GM18499 (cell line): ENCODE data around the gene LCE1F.

Source experiments
- ATAC-seq: cut with Tn5 transposase; IDR thresholded peaks from one replicate; pipeline ENCODE4 v1.9.1; 2021; ENCODE audit warnings: moderate number of reproducible peaks; ENCODE audit not compliant: insufficient read depth, unreplicated experiment

Gene LCE1F

GRCh38 chr1:152774875-152775274, at the start of gene LCE1F:
LCE1F (plus strand) TSS chr1:152775140; CDS start chr1:152776372, 1,232 bp downstream.
- ATAC-seq = no peak

GRCh38 chr1:152725261-152725660, 49.7 kb upstream of the LCE1F start:
- ATAC-seq = no peak

GRCh38 chr1:152728986-152729385, 46.0 kb upstream of the LCE1F start:
- ATAC-seq = no peak

- no peak for ATAC-seq
Measured at GRCh38 chr1:152735648-152736047, 39.3 kb upstream of the LCE1F start.

- ATAC-seq = no peak
Measured at GRCh38 chr1:152737997-152738396, 36.9 kb upstream of the LCE1F start.

- no peak for ATAC-seq
Measured at GRCh38 chr1:152739841-152740240, 35.1 kb upstream of the LCE1F start.

GRCh38 chr1:152741656-152742055, 33.3 kb upstream of the LCE1F start:
- ATAC-seq = no peak

- ATAC-seq = no peak
Measured at GRCh38 chr1:152743371-152744145, 31.4 kb upstream of the LCE1F start.

- no peak for ATAC-seq
Measured at GRCh38 chr1:152745289-152745704, 29.6 kb upstream of the LCE1F start.

- no peak for ATAC-seq
Measured at GRCh38 chr1:152745765-152746444, 29.0 kb upstream of the LCE1F start.

- no peak for ATAC-seq
Measured at GRCh38 chr1:152747831-152748230, 27.1 kb upstream of the LCE1F start.

- no peak for ATAC-seq
Measured at GRCh38 chr1:152752225-152752624, 22.7 kb upstream of the LCE1F start.

GRCh38 chr1:152753586-152753985, 21.4 kb upstream of the LCE1F start:
- no peak for ATAC-seq

GRCh38 chr1:152756872-152757271, 18.1 kb upstream of the LCE1F start:
- ATAC-seq = no peak

GRCh38 chr1:152757747-152758146, 17.2 kb upstream of the LCE1F start, which contains the start of gene KPRP:
KPRP (plus strand) TSS chr1:152758025; CDS start chr1:152759589, 1,564 bp downstream.
- ATAC-seq = no peak

GRCh38 chr1:152758636-152759035, 16.3 kb upstream of the LCE1F start:
- no peak for ATAC-seq

GRCh38 chr1:152759453-152760173, 15.3 kb upstream of the LCE1F start:
- no peak for ATAC-seq

GRCh38 chr1:152760551-152761190, 14.3 kb upstream of the LCE1F start:
- no peak for ATAC-seq

- no peak for ATAC-seq
Measured at GRCh38 chr1:152761609-152762213, 13.2 kb upstream of the LCE1F start.
